ENCODE results near the gene HECTD4.

HECTD4 gene

GRCh38 chr12:112331886-112332285 is 50.3 kb downstream of the HECTD4 start:
- H3K4me3 ChIP-seq (replicated peaks; ENCODE audit: low read depth, low read length): no peak overlapping the region
- no peak for DNase-seq (ENCODE audit: low read depth)
- TF ChIP-seq, protein P1, sequence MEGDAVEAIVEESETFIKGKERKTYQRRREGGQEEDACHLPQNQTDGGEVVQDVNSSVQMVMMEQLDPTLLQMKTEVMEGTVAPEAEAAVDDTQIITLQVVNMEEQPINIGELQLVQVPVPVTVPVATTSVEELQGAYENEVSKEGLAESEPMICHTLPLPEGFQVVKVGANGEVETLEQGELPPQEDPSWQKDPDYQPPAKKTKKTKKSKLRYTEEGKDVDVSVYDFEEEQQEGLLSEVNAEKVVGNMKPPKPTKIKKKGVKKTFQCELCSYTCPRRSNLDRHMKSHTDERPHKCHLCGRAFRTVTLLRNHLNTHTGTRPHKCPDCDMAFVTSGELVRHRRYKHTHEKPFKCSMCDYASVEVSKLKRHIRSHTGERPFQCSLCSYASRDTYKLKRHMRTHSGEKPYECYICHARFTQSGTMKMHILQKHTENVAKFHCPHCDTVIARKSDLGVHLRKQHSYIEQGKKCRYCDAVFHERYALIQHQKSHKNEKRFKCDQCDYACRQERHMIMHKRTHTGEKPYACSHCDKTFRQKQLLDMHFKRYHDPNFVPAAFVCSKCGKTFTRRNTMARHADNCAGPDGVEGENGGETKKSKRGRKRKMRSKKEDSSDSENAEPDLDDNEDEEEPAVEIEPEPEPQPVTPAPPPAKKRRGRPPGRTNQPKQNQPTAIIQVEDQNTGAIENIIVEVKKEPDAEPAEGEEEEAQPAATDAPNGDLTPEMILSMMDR (IDR thresholded peaks at IDR 0.05; ENCODE audit: low read length, missing control alignments): no peak

DNA sequence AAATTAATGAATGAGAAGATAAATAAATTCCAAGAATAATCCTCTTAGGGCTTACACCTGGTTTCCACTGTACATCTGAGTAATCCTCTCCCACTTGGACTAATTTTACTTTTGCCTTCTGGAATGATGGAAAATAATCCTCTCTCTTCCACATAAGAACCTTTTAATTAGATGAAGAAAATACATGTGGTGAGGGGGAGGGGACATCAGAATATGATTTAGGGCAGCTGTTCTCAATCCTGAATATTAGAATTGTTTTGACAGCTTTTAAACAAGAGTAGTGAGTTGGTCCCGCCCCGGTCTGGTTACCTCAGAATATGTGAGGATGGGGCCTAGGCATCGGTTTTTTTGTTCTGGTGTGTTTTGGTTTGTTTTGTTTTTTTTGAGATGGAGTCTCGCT is 51.5 kb downstream of the HECTD4 start:
- H3K4me3 ChIP-seq (replicated peaks; ENCODE audit: low read depth, low read length): no peak overlapping the region
- TF ChIP-seq, protein P1 (IDR thresholded peaks at IDR 0.05; ENCODE audit: low read length, missing control alignments): no peak
- no peak for DNase-seq (ENCODE audit: low read depth)

DNA sequence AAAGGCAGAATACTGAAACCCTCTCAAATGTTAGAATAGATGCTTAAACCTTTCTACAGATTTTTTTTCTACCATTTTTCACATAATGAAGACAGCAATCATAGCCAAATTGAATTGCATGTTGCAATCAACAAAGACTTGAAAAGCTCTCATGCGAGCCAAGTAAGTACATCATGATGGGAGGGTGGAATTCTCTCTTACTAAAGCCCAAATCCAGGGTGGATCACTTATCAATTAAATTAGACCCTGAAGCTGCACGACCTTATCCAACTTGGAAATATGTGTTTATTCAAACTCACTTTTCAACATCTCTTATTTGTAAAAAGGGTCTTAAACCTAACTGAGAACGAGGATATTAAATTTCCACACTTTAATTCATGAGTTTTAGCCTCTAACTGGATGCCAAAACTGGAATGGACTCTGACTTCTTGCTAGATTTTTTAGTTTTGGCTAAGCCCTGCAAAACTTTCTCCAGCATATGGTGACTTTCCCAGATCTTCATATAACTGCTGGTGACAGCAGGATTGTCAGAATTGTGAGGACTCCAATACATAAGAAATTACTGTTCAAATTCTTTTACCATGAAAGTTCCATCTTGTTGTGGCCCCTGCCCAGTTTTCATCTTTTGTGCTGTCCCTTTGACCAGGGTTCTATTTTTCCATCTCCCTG is 53.6 kb downstream of the HECTD4 start:
- peak; percentile 31 for DNase-seq (ENCODE audit: low read depth)
- TF ChIP-seq, protein P1 (IDR thresholded peaks at IDR 0.05; ENCODE audit: low read length, missing control alignments): no peak
- H3K4me3 ChIP-seq (replicated peaks; ENCODE audit: low read depth, low read length): no peak overlapping the region

- DNase-seq (ENCODE audit: low read depth): peak; percentile 23
- TF ChIP-seq, protein P1 (IDR thresholded peaks at IDR 0.05; ENCODE audit: low read length, missing control alignments): no peak
- no peak overlapping the region for H3K4me3 ChIP-seq (replicated peaks; ENCODE audit: low read depth, low read length)
Observed at GRCh38 chr12:112327209-112327938, 54.9 kb downstream of the HECTD4 start.

GRCh38 chr12:112325622-112326207 is 56.5 kb downstream of the HECTD4 start:
- H3K4me3 ChIP-seq (replicated peaks; ENCODE audit: low read depth, low read length): no peak overlapping the region
- DNase-seq (ENCODE audit: low read depth): no peak
- TF ChIP-seq, protein P1 (IDR thresholded peaks at IDR 0.05; ENCODE audit: low read length, missing control alignments): no peak

DNA sequence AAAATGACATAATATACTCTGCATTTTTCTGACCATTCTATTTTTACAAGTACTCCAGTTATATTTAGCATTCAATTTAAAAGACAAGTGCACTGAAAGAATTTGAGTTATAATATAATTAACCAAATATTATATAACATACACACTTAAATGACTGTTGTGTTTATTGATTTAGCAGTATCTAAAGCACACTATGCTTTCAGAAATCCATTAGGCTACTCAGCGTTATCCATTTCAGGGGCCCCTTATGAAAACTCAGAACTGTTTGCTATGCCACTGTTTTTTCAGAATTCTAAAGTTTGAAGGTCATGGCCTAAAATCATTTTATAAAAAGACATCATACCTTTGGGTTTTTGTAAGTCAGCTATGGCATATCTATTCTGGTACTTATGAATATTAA is 57.1 kb downstream of the HECTD4 start:
- TF ChIP-seq, protein P1 (IDR thresholded peaks at IDR 0.05; ENCODE audit: low read length, missing control alignments): no peak
- DNase-seq (ENCODE audit: low read depth): no peak
- H3K4me3 ChIP-seq (replicated peaks; ENCODE audit: low read depth, low read length): no peak overlapping the region

Data from fibroblast of pulmonary artery (primary cell).